Gastrocnemius medialis (tissue), 4 donors: Measurements from ENCODE around the gene WBP11. TPM values are rescaled to one million over a fixed set of nuclear protein-coding genes. Genes with fewer than 3 reads are reported as not detected.

ENCODE experiments used
- ATAC-seq, 2 donors: fragments of 150-250 bp; one replicate each; pipeline ENCODE4 v1.9.1; 2016
- DNase-seq, 2 donors: peaks; one replicate each; pipeline ENCODE4 v3.0.0-alpha.2; 2019
- H3K27ac ChIP-seq, 4 donors: fragments of 200-600 bp; sonication (generic); 1 replicate in 1 of 4; 2 replicates in 3 of 4; pipeline ENCODE4 v1.5.1; 2016 to 2018; ENCODE audit warnings: mild to moderate bottlenecking in 2 of 4, moderate library complexity in 1 of 4
- H3K27me3 ChIP-seq, 3 donors: fragments of 200-600 bp; sonication (generic) in 2 of 3; 1 replicate in 1 of 3; 2 replicates in 2 of 3; pipeline versions ENCODE4 v1.5.1 to v1.6.0; 2016 to 2019; ENCODE audit warnings: mild to moderate bottlenecking in 1 of 3, moderate library complexity in 1 of 3
- H3K36me3 ChIP-seq, 2 donors: fragments of 200-600 bp; sonication (generic) in 1 of 2; one replicate each; pipeline ENCODE4 v1.5.1; 2017 to 2018
- H3K4me1 ChIP-seq, 2 donors: fragments of 200-600 bp; sonication (generic) in 1 of 2; one replicate each; pipeline ENCODE4 v1.5.1; 2016 to 2017; ENCODE audit warnings: mild to moderate bottlenecking in 2 of 2
- H3K4me3 ChIP-seq, 4 donors: fragments of 200-600 bp; sonication (generic) in 3 of 4; 1 replicate in 1 of 4; 2 replicates in 3 of 4; pipeline ENCODE4 v1.5.1; 2016 to 2019; ENCODE audit warnings: mild to moderate bottlenecking in 2 of 4
- H3K9me3 ChIP-seq, 3 donors: fragments of 200-600 bp; sonication (generic) in 2 of 3; 1 replicate in 1 of 3; 2 replicates in 2 of 3; pipeline ENCODE4 v1.5.1; 2016 to 2019
- CTCF ChIP-seq, 5 experiments: fragments of 450-650 bp in 3 of 5; fragments of 200-600 bp in 2 of 5; sonication (generic) in 2 of 5; IDR thresholded peaks in 4 of 5; conservative IDR thresholded peaks in 1 of 5; 1 replicate in 4 of 5; 2 replicates in 1 of 5; pipeline ENCODE4 v1.5.1; 2016 to 2019; ENCODE audit warnings: antibody characterized with exemption in 5 of 5, mild to moderate bottlenecking in 3 of 5, moderate library complexity in 3 of 5
- POLR2A ChIP-seq, 2 donors: fragments of 450-650 bp; IDR thresholded peaks; one replicate each; pipeline ENCODE4 v1.6.1; 2017; ENCODE audit warnings: antibody characterized with exemption in 2 of 2, mild to moderate bottlenecking in 2 of 2, moderate library complexity in 2 of 2
- in situ Hi-C, 4 donors: fragments of 200-750 bp; cut with MboI; loops; one replicate each; pipeline versions ENCODE4 v1.15.0 to v1.8.0; 2017; ENCODE audit warnings: low sequenced_read_pairs in 4 of 4
- intact Hi-C: fragments of 100-400 bp; cut with DNase I; formaldehyde crosslinking; loops from one replicate; pipeline ENCODE4 v1.15.1; 2023; ENCODE audit warnings: low total_unique reads
- total RNA-seq, 4 donors: library from RNA; depleted of rRNA; stranded (reverse); fragments of >200 nt; gene quantifications; one replicate each; pipeline versions ENCODE4 v1.1.0 to v1.2.3, GENCODE V29; 2016

The WBP11 gene
- total RNA-seq, 4 donors from 2014 or later = 20.2 to 39.5 (median 28.4) TPM

- in situ Hi-C loops = loop anchor here (5.0 to 25.0 kb wide), 6 partner anchors 151 to 421 kb away; partner anchors contain the start of gene RERG (in 1 of the 4)
- no peaks in the 10 kb centered on the region for H3K27me3 ChIP-seq
- H3K36me3 ChIP-seq = no peaks in the 10 kb centered on the region
- H3K4me3 ChIP-seq = peak within 1 kb of the TSS in 1 of 4 donors; percentile 8
- H3K27ac ChIP-seq = peak within 1 kb of the TSS; percentile 29 to 67 (median 62)
- H3K9me3 ChIP-seq = no peaks in the 10 kb centered on the region
- ATAC-seq = no peak
- peaks cover 29 to 43% of the 10 kb centered on the region in 2 donors for H3K4me1 ChIP-seq
- DNase-seq = no peak
- intact Hi-C loops = no loop called here
- TF ChIP-seq POLR2A (IDR thresholded peaks at IDR 0.05) (no peak), CTCF (IDR thresholded peaks at IDR 0.05 in 4 of 5, conservative IDR thresholded peaks at IDR 0.05 in 1 of 5) (no peak)
Observed at GRCh38 chr12:14843425-14843887, 40.2 kb upstream of the WBP11 start, which contains the start of gene ART4. Gene ART4, minus strand, starts transcription at chr12:14843526. Its CDS starts 413 bp downstream, at chr12:14843113.

- no peaks in the 10 kb centered on the region for H3K27me3 ChIP-seq
- H3K4me1 ChIP-seq = peaks cover 24 to 40% of the 10 kb centered on the region in 2 donors
- DNase-seq (no peak), ATAC-seq (no peak)
- in situ Hi-C loops = loop anchor here (5.0 to 25.0 kb wide), 6 partner anchors 152 to 422 kb away; partner anchors contain the start of gene RERG (in 1 of the 4)
- no peaks in the 10 kb centered on the region for H3K36me3 ChIP-seq
- TF ChIP-seq CTCF (IDR thresholded peaks at IDR 0.05 in 4 of 5, conservative IDR thresholded peaks at IDR 0.05 in 1 of 5) (no peak), POLR2A (IDR thresholded peaks at IDR 0.05) (no peak)
- H3K9me3 ChIP-seq = no peaks in the 10 kb centered on the region
- peak overlapping the region in 1 of 4 donors; percentile 8 for H3K4me3 ChIP-seq
- intact Hi-C loops = no loop called here
- peak overlapping the region; percentile 29 to 67 (median 62) for H3K27ac ChIP-seq
Observed at GRCh38 chr12:14842315-14842714, 39.0 kb upstream of the WBP11 start.

GRCh38 chr12:14841761-14842160 lies 38.5 kb upstream of the WBP11 start:
- peak; percentile 86 to 88 for ATAC-seq
- no peaks in the 10 kb centered on the region for H3K36me3 ChIP-seq
- no peak for TF ChIP-seq POLR2A (IDR thresholded peaks at IDR 0.05)
- no peak for TF ChIP-seq CTCF (IDR thresholded peaks at IDR 0.05 in 4 of 5, conservative IDR thresholded peaks at IDR 0.05 in 1 of 5)
- intact Hi-C loops = no loop called here
- H3K9me3 ChIP-seq = no peaks in the 10 kb centered on the region
- peaks cover 22 to 35% of the 10 kb centered on the region in 2 donors for H3K4me1 ChIP-seq
- H3K27ac ChIP-seq = peak overlapping the region; percentile 29 to 67 (median 62)
- no peaks in the 10 kb centered on the region for H3K27me3 ChIP-seq
- in situ Hi-C loops = loop anchor here (5.0 to 25.0 kb wide), 6 partner anchors 153 to 423 kb away; partner anchors contain the start of gene RERG (in 1 of the 4)
- DNase-seq = peak; percentile 31 to 56
- no peak overlapping the region for H3K4me3 ChIP-seq

GRCh38 chr12:14840616-14841015 lies 37.3 kb upstream of the WBP11 start:
- Histone ChIP-seq H3K27me3 (no peaks in the 10 kb centered on the region), H3K36me3 (no peaks in the 10 kb centered on the region), H3K4me1 (peaks cover 22 to 25% of the 10 kb centered on the region in 2 donors), H3K27ac (peak overlapping the region in 1 of 4 donors; percentile 60), H3K9me3 (no peaks in the 10 kb centered on the region), H3K4me3 (no peak overlapping the region)
- no peak for ATAC-seq
- DNase-seq = no peak
- no peak for TF ChIP-seq POLR2A (IDR thresholded peaks at IDR 0.05)
- no peak for TF ChIP-seq CTCF (IDR thresholded peaks at IDR 0.05 in 4 of 5, conservative IDR thresholded peaks at IDR 0.05 in 1 of 5)
- intact Hi-C loops (no loop called here), in situ Hi-C loops (loop anchor here (5.0 to 25.0 kb wide), 6 partner anchors 154 to 424 kb away; partner anchors contain the start of gene RERG (in 1 of the 4))
